Right ventricle myocardium inferior (tissue), 1 donor: ENCODE results near the gene GLUL. TPM values are rescaled to one million over a fixed set of nuclear protein-coding genes. Genes with fewer than 3 reads are reported as not detected.
"Not testable (repeated sequence)": the region's sequence is repeated elsewhere in the genome, so short reads cannot be mapped to it uniquely, and the experiment has no call there.

Source experiments
- ATAC-seq: fragments of 200-7000 bp; cut with Tn5 transposase; one replicate; pipeline ENCODE4 v1.9.1; 2020; ENCODE audit warnings: mild to moderate bottlenecking, moderate library complexity
- DNase-seq: peaks from one replicate; pipeline ENCODE4 v3.0.0; 2021; ENCODE audit errors: missing footprints
- intact Hi-C: fragments of 100-400 bp; cut with DNase I; formaldehyde crosslinking; loops from one replicate; pipeline ENCODE4 v1.11.0; 2022
- total RNA-seq: library from RNA; stranded (reverse); fragmentation: NEBNext Ultra II Directional; extraction: Animal tissue kit (Norgen Biotek cat#: 25700); gene quantifications from one replicate; pipeline ENCODE4 v1.2.1, GENCODE V29; 2021
- donor health status: DM: no; HTN: yes; CAD: no; lungs with severe emphysema.

Gene GLUL
- total RNA-seq, 1 donor from 2014 or later: 433 TPM

- peak; percentile 85 for ATAC-seq
- intact Hi-C loops: no loop called here
- no peak for DNase-seq
Measured at GRCh38 chr1:182337736-182338571, 53.6 kb downstream of the GLUL start.

DNA sequence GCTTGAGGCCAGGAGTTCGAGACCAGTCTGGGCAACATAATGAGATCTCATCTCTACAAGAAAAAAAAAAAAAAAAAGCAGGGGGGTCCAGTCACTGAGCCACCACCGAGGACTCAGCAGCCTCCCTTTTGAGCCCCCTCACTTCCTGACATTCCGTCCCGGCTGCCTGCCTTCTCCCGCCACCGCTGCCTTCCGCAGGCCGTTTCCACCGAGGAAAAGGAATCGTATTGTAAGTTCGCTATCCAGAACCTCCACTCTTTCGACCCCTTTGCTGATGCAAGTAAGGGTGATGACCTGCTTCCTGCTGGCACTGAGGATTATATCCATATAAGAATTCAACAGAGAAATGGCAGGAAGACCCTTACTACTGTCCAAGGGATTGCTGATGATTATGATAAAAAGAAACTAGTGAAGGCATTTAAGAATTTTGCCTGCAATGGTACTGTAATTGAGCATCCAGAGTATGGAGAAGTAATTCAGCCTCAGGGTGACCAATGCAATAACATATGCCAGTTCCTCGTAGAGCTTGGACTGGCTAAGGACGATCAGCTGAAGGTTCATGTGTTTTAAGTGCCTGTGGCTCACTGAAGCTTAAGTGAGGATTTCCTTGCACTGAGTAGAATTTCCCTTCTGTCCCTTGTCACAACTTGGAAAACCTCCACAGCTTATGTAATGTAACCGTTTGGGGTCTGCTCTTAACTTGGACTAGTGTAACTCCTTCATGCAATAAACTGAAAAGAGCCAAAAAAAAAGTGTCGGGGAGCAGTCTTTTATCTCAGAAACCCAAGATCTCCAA is 55.6 kb downstream of the GLUL start:
- no peak for ATAC-seq
- intact Hi-C loops: no loop called here
- DNase-seq: no peak

DNA sequence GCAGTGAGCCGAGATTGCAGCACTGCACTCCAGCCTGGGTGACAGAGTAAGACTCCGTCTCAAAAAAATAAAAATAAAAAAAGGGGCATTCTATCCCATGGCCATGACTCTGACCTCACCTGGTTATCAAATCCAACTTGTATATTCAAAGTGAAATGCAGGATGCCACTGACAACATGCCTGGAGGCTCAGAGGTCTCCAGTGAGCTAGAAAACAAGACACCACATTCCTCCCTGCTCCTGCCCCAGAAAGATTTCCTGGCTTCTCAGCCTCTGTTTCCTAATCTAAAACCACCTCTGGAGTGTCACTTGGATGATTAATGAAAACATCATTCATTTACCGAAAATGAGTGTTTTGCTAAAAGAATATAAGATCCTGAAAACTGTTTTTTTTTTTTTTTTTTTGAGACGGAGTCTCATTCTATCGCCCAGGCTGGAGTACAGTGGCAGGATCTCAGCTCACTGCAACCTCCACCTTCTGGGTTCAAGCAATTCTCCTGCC is 58.5 kb downstream of the GLUL start:
- intact Hi-C loops, ATAC-seq, DNase-seq: not testable (repeated sequence)

DNA sequence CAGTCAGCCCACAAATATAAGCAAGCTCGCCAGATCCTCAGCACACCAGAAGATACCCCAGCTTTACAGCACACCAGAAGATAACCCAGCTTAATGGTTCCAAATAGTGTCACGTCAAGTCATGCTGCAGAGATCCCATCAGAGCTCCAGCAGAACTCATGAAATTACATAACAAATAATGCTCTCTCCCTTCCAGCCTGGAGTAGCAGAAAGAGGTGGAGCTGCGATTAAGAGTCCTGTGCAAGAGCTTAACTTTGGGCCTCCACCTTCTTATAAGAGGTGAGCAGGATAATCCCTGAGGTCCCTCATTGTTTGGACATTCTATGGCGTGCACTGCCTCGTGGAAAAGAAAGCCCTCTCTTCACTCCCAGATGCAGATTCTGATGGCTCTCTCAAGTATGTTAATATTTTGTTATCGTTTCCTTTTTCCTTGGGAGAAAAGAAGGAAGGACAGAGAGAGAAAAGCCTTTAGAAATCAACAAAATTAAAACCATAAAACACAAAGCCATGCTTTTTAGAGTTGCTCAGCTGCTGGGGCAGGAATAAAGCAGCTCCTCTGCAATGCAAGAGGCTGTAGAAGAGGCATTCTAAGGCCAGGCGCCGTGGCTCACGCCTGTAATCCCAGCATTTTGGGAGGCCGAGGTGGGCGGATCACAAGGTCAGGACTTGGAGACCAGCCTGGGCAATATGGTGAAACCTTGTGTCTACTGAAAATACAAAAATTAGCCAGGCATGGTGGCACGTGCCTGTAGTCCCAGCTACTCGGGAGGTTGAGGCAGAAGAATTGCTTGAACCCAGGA is 59.1 kb downstream of the GLUL start:
- intact Hi-C loops: no loop called here
- ATAC-seq (no peak), DNase-seq (no peak)

Other genes starting within 250 kb of the GLUL start
- not detected for gene TEDDM1, start 8.9 kb upstream of the GLUL start, total RNA-seq
- gene RGSL1, start 58.4 kb upstream of the GLUL start, total RNA-seq: not detected
- gene RNASEL, start 197.5 kb upstream of the GLUL start, total RNA-seq: 2.9 TPM
- 0.97 TPM for gene RGS16, start 212.6 kb upstream of the GLUL start, total RNA-seq